GM19438 (cell line): Measurements from ENCODE around the gene VCP.
A peak's percentile ranks its signal among the peaks of the same experiment; 100 is the strongest.

Experiments used
- ATAC-seq: cut with Tn5 transposase; IDR thresholded peaks from one replicate; pipeline ENCODE4 v1.9.1; 2021; ENCODE audit warnings: low read depth; ENCODE audit not compliant: unreplicated experiment

The VCP gene

DNA sequence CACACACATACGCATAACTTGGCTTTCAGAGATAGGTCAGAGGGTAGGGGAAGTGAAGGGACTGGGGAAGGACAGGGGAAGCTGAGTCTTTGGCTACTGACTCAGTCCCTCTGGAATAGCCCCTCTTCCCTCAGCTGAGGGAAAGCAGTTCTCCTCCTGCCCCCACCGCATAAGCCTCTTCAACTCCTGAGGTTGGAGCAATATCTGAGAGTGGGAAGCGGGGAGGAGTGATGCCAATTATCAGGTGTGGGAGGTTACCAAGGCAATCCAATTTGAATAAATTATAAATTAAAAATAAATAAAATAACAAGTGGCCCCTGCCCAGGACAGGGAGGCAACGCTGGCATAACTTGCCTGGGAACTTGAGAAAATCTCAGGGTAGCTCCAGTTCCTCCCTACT lies 32.2 kb upstream of the VCP start:
- no peak for ATAC-seq

DNA sequence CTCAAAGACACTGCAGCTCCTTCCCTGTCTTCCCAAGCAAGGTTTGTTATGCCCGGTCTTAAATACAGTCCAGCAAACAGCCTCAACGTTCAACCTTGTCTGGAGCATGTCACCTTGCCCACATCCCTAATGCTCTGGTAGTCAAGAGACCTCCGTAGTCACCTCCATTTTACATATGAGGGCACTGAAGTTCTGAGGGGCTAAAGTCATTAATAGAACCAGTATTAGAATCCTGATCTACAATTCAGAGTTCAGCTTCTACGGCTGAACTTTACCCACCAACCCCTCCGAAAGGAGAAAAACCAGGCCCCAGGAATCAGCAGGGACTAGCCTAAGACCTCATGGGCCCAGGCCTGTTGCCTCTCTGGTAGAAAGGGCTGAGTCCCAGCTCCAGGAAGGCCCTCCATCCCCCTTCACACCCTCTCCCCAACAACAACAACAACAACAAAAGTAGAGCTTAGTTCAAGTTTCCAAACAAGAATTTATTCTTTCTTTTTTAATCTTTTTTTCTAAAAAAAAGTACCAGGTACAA lies 31.3 kb upstream of the VCP start:
- no peak for ATAC-seq

DNA sequence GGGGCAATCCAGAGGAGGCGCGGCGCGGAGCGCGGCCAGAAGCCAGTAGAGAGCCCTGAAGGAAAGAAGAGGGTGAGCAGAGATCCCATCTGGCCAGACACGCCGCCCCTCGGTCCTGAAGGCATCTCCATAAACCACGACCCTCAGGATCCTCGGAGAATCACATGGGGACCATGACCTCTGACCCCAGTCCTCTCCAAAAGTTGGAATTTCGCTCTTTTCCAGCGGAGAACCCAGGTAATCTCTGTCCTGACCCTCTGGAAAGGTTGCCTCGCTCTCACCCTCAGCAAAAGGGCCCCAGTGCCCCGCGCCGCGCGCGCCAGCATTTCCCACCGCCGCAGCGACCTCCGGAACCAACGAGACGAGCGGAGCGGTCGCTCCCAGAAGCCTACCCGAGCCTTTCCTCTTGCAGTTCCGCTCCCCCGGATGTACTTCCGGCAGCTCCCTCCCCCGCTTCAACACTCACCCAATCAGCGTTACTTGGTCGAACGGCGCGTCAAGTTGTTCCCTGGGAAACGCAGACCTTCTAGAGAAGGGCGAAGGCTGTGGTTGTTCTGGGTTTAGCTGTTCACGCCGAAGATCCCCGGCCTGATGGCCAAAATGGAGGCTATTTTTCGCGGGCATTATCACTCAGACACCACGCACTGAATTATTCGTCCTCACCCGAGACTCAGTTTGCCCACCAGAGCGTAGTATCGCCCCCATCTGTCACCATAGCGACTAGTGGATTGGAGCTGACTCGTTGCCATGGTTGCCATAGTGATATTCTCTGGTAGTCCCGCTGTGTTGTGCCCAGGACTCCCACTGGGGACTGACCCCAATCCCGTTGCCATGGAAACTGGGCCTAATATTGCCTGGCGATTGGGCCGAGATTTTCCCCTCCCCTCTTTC lies 30.6 kb upstream of the VCP start, which contains the start of gene STOML2:
TSS of gene STOML2 (minus strand) at position 363 of the 891 bp plus-strand sequence. CDS start at position 326, 37 bp downstream.
- peak; percentile 98 for ATAC-seq

DNA sequence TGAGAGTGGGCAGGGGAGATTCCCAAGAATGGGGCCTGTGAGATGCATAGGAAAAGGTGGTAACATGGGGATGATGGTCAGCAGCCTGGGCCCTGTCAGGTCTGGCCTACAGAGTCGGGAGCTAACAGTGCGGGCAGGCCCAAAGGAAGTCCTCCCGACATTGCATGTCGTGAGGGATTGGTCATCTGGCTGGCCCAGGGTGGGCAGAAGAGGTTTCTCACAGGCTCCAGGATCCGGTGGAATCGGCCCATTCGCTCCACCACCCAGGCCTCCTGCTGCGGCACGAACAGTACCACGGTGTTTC lies 30.0 kb upstream of the VCP start:
- ATAC-seq: no peak

DNA sequence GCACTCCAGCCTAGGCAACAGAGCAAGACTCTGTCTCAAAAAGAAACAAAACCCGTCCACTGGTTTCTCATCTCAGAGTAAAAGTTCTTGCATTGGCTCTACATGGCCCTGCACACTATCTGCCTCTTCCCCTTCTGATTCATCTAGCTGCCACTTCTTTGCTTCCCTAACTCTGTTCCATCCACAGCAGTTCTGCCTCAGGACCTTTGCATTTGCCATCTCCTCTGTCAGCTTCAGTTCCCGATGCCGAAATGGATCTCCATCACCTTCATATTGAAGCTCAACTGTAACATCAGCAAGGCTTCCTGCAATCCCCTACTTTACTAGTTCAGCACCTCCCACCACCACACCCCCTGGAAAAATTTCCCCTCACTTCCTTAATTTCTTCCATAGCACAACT lies 25.1 kb upstream of the VCP start:
- ATAC-seq: no peak

DNA sequence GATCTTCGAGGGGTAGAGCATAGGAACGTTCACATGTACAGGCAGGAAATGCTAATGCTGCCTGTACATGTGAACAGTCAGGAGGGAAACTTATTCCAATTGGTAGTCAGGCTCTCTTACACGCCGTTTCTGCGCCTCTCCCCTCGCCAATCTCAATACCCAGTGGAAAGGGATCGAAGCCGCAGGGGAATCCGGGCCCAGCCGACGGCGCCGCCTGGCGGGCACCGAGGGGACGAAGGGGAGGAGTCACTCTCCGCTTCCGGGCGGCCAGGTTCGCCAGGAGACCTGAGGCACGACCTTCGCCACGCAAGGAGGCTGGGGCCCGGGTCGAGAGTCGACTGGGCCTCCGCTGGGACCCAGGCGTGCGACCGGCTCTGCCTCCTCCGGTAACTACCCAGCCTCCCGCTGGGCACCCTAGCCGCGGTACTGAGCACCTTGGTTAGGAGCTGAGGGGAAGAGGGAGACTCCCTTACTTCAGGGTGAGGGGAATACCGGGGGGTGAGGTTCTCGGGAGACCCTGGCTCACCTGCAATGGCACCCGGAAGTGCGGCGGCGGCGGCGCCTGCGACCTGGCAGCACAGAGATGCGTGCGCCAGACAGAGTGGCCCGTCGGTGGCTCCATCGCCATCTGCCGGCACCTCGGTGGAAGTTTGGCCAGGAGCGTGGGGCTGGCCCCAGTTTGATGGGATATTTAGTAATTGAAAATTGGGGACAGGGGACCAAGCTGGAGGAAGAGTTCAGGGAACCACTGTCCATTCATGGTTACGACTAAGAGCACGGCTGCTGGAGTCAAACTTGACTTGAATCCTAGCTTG lies 23.8 kb upstream of the VCP start, which contains the start of gene PIGO:
TSS of gene PIGO (minus strand) at position 557 of the 815 bp plus-strand sequence. CDS start 1,026 bp downstream, outside the sequence.
- ATAC-seq: peak; percentile 78

DNA sequence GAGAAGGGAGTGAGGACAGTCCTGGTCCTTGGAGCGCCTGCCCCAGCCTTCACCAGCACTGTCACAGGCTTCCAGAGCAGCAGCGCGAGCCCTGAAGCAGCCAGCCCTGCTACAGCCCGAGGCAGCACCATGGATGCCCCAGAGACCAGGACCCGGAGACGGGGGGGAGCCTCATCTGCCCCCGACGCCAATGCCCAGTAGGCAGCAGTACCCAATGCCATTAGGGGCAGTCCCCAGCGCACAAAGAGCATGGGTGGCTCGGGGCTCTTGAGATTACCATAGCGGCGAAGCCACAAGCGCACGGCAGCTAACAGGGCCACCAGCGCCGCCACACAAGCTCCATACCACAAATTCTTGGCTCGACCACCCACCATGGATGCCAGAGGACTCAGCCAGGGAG lies 19.1 kb upstream of the VCP start:
- ATAC-seq: no peak

DNA sequence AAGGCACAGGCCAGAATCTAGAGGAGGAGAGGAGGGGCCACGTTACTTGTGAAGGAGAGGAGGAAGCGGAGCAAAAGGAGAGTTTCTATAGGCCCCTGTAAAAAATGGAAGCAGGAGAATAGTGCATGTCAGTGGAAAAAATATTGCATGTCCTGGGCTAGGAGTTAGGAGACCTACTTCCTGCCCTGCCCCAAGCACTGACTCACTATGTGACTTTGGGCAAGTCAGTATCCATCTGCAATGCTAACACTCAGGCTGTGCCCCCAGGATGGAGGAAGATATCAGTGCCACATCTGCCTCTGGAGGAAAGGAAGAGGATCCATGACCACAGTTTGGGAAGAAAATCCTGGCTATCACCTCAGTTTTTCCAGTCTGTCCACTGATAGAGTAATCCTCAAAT lies 17.0 kb upstream of the VCP start:
- ATAC-seq: no peak

DNA sequence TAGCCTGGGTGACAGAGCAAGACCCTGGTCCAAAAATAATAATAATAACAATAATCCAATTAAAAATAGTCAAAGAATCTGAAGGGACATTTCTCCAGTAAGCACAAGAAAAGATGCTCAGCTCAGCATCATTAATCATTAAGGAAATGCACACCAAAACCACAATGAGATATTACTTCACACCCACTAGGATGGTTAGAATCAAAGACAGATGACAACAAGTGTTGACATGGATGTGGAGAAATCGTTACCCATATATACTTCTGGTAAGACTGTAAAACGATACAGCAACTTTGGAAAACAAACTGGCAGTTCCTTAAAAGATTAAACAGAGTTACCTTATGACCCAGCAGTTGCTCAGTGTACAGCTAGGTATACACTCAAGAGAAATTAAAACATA lies 12.7 kb upstream of the VCP start:
- ATAC-seq: no peak

DNA sequence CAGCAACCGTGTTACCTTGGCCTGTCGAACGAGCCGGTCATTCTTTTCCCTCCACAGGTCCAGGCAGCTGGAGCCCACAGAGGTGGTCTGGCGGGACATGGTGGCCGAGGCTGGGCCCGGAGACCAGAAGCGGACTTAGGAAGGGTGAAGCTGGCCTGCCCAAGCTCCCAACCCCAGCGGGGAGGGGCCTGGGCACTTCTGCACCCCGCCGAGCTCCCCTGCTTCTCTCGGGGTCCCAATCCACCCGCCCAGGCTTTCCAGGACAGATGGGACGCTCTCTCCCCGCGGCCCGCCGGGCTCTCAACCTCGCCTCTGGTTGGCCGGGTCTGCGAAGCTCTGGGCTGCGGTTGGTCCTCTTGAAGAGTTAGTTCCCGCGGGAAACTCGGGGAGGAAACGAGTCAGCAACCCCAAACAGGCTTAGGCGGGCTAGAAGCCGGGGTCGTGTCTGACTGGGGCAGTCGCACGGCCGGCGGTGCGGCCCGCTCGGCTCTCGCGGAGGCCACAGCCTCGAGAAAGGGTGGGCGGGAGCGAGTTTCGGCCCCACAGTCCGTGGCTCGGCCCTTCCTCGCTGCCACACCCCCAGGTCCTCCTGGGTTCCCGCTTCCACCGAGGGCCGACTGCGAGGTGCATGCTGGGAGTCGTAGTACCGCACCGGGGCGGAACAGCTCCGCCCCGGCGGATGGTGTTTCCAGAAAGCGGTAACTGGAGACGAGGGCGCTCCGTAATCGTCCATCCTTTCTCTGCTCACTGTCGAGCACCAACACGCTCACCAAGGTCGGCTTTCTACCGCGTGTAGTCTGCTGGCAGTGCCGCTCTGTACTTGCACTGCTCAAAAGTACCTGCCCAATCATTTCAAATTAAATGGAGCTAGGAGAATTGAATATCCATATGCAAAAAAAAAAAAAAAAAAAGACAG lies 7.3 kb upstream of the VCP start, which contains the start of gene FANCG:
TSS of gene FANCG (minus strand) at position 517 of the 916 bp plus-strand sequence. CDS start at position 99, 418 bp downstream.
- ATAC-seq: peak; percentile 86

DNA sequence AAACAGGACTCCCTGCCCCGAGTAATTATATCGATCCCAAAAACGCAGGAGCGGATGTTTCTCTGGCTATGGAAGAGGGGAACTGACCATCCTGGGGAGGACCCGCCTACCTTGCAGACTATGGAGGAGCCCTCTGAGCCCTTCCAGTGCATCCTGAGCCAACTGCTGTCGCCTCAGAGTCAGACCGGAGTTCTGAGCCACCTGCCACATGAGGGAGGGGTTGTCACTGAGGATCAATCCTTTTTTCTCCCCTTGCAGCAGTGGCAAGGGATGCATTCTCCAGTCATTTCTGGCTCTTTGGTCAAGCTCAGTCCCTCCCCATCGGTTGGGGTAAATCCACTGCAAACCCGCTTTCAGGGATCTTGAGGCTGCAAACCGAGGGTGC lies 6.6 kb upstream of the VCP start:
- ATAC-seq: no peak

DNA sequence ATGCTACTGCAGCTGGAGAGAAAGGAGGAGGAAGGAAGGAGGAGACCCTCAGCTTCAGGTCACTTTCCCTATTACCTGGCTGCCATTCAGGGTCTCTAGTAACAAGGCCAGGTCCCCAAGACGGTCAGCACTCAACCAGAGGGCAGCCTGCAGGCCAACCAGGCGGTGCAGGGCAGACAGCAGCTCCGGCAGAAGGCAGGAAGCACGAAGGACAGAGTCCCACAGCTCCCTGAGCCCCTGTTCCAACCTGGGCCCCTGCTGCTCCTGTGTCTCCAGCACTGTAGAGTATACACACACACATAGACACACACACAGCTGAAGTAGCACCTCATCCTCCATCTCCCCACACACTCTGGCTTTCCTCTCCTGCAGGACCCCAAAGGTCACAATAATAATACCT lies 5.6 kb upstream of the VCP start:
- no peak for ATAC-seq

DNA sequence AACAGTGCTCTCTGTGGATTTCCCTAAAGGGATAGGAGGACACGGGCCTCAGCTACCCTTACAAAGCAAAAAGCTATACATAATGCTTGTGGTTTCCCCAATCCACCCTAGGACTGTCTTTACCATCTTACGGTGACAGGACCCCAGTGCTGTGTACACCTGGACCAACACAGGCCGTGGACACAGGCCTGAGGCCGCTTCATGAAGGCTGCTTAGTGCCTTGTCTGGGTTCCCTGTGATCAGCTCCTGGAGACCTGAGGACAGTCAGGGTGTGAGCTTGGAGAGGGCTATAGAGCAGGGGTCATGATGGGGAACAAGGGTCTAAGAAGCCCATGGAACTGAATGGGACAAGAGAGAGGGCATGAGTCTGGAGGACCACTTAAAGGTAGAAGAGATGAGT lies 4.4 kb upstream of the VCP start:
- no peak for ATAC-seq

DNA sequence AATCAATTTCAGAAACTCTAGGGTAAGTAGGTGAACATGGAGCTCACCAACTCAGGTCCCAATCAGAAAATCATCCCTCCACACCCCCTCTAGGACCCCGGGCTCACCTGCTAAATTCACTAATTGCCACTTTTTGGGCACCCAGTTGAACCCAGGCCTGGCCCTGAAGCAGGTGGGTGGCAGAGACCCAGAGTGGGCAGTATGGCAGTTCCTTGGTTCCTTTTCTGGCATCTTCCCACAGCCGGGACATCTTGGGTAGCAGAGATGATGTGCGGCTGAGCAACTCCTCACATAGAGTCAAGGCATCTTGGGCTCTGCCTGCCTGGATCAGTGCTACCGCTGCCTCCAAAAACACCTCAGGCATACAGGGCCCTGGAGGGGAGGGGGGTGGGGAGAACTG lies 2.9 kb upstream of the VCP start:
- no peak for ATAC-seq

DNA sequence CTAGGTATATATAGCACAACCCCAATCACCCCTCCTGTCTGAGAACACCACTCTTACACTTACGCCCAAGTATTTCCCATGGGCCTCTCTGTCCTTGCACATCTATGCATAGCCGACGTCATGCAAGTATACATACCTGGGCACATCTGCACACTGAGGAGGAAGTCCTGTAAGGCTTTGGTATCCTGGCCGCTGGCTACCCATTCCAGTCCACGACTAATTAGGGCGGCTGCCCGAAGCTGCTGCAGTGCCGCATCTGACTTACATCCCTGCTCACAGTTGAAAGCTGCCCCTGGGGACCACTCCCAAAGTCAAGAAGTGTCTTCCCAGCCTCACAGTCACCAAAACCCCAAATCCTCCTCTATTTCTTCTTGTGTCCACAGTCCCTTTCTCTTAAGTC lies 2.4 kb upstream of the VCP start:
- ATAC-seq: no peak

DNA sequence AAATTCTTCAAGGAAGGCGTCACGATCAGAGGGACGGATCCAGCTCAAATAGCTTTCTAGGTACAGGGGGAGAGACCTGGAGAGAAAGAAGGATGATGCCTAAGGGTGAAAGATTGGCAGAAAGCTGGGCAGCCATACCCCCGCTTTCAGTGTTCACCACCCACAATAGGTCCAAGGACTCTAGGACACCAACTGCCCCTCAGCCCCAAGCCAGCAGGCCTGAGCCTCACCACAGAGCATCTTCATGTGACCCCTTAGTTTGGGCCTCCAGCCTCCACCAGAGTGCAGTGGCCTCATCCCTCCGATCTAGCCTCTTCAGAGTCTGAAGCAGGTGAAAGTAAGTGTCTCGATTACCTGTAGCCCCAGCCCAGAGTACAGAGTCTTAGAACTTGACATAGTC lies 1.7 kb upstream of the VCP start:
- no peak for ATAC-seq

DNA sequence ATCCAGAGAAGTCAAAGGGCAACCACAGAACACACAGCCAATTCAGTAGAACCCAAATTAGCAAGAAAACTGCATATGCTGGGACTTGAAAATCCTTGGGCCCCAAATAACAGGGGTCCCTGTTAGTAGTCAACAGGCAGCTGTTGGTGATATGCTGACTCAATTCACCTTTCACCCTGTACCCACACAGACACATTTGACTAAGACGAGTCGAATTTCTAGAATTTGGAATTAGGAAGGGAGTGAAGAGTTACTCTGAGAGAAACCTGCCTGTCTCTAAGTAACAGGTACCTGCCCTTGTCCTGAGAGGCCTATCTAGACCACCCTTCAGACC lies 821 bp upstream of the VCP start:
- ATAC-seq: no peak

DNA sequence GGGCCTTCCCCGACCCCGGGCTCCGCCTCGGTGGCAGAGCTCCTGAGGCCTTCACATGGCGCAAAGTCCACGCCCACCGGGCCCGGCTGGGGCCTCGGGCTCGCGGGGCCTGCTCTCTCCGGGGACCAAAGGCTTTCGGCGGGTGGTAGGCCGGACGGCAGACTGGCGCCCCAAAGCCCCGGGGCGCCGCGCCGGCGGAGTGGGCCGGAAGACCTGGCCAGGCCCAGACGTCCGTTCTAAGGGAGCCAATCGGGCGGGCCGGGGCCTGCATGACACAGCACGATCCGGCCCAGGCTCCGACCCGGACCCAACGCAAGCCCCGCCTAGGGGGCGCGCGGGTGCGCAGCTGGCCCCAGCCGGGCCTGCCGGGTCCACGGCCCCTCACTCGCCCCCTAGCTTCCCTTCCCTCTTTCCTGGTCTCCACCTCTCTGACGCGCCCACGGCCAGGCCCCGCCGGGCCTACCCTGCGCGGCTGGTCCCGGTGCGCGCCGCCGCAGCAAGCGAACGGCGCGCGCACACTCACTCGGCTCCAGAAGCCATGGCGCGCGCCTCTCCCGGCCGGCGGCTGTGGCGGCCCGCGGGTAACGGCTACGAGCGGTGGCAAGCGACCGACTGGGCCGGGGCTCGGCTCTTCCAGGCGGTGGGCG lies 488 bp downstream of the VCP start:
- peak; percentile 45 for ATAC-seq

DNA sequence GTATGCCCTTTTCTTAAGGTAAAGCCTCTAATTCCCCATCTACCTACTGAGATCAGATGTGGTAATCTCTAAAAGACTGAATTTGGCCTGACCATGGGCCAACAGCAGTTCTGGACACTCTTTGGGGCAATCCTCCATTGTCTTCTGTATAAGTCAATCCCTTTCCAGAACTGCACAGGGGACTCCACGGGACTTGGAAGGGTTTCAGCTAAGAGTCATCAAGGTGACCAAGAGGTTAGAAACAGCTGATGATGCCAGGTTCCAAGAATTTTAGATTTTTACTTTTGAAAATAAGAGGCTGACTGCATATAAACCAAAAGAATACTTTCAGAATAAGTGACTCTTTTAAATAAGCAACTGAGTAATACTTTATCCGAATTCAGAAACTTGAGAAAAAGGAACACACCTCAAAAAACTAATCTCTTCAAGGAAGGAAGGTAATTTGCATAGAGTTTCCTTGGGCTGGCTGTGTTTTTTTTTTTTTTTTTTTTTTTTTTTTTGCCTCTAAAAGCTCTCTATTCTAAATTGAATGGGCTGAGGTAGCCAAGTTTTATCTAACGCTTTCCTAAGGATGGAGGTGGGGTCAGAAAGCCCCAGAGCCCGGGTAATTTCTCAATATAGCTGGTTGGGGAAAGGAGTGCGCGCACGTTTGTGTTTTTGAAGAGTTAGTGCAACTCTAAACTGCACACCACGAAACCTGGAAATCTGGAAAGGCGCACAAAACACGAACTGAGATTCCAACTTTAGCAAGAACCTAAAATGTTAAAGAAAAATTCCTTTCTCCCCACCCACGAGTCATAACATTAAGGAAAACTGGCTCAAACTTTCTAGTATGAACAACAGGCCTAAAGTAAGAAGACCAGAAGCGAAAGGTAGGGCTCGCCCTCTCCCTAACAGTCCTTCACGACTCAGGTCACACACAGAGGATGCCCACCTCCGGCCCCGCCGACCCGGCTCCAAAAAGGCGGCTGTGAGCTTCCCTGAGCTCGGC lies 1.3 kb downstream of the VCP start:
- no peak for ATAC-seq
